A204.1 (cell line): ENCODE results near the gene NEK9.
"Not testable (repeated sequence)": the region's sequence is repeated elsewhere in the genome, so short reads cannot be mapped to it uniquely, and the experiment has no call there.

ENCODE experiments used
- FAIRE-seq: peaks from 2 replicates; lab custom pipeline; 2012; peaks lifted over from hg19 to GRCh38; lab: Jason Lieb, UNC

Gene NEK9

DNA sequence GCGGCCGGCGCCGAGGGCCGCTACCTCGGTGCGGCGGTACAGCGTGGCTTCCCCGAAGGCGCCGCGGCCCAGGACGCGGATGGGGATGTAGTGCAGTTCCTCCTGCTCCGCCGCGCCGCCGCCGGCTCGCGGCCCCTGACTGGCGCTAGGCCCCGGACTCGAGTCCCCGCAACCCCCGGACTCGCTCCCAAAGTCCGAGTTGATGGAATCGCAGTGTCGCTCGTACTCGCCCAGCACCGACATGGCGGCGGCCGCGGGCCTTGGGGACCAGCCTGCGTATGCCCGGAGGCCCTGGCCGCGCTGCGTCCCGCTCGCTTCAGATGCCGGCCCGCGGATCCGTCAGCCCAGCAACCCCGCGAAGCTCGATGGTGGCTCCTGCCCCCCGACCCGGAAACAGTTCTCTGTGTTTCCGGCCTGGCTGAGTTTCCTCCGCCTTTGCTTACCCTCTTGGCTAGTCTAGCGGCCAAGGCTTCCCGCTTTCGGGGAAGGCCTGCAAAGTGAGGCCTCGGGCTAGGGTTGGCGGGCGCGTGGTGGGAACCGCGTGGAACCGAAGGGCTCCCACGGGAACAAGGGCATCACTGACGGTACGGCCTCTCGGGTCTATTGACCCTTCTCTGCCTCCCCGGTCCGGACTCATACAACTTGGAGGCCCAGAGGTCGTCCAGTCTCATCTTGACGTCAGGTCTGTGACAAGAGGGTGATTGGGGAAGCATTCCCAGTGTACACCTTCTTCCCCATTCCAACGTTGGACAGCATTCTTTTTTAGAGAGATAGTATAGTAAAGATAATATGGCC, at the start of gene NEK9:
TSS of gene NEK9 (minus strand) at position 370 of the 795 bp plus-strand sequence. CDS start at position 243, 127 bp downstream.
- no peak for FAIRE-seq

DNA sequence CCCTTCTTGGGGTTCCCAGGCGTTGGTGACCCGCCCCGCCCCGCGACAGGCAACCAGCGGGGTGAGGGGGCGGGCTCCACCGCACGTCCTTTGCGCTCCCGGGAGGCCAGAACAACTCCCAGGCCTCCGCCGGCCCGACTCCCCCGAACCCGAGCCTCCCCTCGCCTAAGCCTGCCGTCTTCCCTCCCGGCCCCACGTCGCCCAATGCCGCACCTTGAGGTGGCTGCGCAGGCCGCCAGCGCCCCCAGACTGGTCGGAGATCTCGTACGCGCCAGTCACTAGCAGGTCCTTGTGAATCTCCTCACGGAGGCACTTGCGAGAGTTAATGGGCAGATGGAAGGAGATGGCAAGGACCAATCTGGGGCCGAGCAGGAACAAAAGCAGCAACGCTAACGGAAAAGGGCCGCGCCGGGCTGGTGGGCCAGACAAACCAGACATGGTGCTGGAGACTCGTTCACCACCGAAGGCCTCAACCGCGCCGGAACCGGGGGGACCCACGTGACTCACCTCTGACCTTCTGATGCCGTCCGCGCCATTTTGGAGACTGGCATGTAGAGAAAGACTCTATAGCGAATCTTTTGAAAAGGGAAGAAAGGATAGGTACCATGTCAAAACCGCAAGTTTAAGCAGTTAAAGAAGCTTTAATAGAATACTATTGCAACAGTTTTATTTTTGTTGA, 49.4 kb upstream of the NEK9 start, which contains the start of gene TMED10:
TSS of gene TMED10 (minus strand) at position 471 of the 679 bp plus-strand sequence. CDS start at position 438, 33 bp downstream.
- FAIRE-seq, result no peak

DNA sequence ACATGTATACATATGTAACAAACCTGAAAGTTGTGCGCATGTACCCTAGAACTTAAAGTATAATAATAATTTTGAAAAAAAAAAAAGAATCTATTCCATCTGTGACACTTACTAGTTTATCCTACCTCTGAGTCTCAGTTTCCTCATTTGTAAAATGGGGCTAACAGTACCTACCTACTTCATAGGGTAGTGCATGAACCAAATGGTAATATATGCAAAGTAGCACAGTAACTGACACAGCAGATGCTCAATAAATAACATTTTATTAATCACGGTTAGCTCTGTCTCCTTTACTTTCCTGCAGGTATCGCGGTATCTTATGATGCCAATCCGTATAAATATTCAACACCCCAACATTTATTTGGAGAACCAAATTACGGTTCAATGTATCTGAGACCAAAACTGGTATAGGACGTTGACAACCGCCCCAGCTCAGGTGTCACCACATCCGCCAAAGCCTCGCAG, 48.9 kb upstream of the NEK9 start:
- FAIRE-seq, result no peak

DNA sequence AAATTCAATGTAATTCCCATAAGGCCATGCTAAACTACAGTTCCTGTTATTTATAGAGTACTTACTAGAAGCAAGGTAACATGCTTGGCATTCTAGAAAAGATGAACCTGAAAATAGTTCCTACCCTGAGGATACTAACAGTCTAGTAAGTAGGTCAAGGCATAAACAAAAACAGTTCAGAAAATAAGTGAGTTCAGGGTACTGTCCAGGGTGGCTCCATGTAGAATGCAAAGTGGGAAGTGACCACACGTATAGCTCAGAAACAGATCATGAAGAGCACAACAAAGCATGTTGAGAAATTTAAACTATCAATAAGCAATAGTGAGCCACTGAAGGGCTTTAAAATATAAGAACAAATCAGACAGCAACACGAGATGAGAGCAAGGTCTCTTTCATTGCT, 47.2 kb upstream of the NEK9 start:
- FAIRE-seq, result no peak

DNA sequence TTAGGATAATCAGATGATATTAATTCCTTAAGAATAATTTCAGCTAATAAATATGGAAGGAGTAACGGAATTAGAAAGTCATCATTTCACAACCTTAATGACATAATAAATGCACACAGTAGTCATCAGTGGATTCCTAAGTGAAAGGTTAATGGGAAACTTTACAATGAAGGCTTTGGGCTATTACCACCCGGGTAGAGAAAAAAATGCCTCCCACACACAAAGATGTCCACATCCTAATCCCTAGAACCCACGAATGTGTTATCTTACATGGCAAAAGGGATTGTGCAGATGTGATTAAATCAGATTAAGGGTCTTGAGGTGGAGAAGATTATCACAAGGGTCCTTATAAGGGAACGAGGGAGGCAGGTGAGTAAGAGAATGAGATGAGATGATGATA, 43.9 kb upstream of the NEK9 start:
- FAIRE-seq, result no peak

DNA sequence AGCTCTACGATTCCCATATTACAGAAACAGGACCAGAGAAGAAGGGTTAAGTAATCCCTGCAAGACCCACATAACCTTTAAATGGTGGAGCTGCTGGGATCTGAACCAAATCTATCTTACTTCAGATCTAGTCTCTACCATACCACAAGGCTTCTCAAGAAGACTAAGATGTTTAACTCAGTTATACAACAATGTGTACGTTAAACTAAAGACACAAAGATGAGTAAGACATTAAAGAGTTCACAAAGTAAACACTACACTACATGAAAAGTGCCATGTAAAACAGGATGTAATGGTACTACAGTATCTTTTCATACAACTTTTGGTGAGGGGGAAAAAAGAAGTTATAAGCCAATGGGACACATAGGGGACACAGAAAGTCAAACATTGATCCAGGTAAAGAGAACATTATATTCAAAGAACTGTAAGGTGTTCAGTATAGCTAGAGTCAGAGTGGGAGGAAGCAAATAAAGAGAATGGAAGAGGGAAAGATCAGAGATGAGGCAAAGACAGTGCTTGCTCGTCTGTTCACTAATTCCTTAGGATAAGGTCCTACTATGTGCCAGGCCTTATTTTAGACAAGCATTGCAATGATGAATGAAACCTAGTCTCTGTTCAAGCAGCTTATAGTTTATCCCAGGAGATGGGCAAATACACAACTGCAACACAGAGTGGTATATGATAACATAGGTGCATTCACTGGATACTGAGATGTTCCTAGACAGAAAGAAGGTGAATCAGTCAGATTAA, 41.9 kb upstream of the NEK9 start:
- FAIRE-seq, result no peak

DNA sequence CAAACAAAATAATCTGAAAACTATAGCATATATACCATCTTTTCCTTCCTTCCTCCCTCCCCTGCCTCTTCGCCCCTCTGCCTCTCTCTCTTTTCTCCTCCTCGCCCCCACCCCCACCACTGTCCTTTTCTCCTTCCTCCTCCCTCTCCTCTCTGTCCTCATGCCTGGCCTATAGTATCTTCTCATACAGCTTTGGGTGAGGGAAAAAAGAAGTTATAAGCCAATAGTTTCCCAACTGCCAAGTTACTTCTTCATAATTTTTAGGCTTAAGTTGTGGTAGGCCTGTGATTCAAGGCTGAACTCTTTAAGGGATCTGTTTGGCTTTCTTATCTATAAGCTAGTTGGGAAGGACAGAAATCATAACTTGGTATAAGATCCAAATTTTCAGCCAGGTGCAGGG, 40.5 kb upstream of the NEK9 start:
- FAIRE-seq, result no peak

DNA sequence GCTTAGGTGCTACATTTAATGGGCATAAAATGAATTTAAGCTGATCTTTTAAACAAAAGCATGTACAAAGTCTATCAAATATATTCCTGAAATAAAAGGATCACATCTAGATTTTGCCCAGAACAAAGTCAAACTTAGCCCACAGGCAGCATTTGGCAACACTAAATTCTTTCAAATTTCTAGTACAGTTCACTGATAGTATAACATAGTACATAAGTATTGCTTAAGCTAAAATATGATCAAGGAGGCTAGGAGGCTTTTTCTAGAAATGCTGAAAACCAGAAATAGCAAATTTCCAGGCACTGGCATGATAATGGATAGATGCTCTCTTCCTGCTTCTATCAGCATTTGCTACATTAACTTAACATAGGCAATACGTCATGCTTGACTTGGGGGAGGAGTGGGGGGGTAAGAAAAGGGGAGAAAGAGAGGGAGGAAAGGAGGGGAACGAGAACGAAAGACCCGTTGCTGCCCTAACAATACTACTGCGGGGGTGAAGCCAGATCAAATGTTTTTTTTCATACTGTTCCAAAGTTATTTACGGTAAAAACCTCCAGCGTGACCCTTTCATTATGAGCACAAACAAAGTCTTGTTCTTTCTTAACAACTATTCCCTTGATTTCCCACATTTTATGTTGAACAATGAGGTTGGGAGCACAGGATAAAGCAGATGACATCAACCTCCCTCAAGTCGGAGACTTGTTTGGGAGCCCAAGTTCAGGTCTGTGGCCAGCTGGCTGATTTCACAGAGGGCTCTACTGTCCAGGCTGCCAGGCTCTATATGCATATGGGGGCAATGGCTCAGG, 38.9 kb upstream of the NEK9 start:
- no peak for FAIRE-seq

DNA sequence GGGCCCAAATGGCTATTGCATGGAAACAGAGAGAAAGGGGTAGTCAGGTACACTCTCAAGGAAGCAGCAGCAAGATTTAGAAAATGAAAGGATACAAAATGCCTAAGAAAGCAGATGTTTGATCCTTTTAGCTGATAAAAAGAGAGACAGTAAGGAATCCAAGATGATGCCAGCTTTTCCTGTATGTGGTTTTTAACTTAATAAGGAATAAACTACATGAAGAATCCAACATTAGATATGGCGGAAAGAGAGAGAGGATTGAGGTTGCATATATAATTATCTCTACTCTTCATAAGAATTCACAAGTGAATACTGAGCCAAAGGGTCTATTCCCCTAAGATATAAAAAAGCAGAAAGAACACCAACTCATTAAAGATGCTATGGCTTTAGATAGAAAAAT, 38.0 kb upstream of the NEK9 start:
- FAIRE-seq, result no peak

DNA sequence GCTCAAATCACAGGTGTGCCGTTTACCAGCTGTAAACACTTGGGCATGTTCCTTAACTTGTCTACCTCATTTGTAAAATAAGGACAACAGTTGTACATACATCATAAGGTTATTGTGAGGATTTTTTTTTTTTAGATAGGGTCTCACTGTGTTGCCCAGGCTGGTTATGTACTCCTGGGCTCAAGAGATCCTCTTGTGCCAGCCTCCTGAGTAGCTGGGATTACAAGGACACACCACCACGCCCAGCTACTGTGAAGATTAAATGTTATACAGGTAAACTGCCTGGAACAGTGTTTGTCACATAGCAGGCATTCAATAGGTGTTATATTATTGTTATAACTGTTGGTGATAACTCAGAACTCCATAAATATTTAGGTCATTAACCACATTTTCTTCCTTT, 36.8 kb upstream of the NEK9 start:
- no peak for FAIRE-seq

DNA sequence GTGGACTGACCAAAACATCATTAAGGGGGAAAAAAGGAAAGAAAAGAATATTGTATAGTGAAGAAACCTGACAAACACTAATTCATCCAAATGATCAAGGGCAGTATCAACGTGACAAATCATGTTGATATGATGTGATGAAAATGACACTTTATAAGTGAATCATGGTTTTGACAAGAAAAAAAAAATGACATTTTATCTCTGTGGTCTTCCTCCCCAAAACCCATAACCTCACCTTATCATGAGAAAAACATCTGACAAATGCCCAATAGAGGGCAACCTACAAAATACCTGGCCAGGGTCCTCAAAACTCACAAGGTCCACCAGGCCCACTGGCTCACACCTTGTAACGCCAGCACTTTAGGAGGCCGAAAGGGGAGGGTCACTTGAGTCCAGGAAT, 35.8 kb upstream of the NEK9 start:
- FAIRE-seq, result no peak

DNA sequence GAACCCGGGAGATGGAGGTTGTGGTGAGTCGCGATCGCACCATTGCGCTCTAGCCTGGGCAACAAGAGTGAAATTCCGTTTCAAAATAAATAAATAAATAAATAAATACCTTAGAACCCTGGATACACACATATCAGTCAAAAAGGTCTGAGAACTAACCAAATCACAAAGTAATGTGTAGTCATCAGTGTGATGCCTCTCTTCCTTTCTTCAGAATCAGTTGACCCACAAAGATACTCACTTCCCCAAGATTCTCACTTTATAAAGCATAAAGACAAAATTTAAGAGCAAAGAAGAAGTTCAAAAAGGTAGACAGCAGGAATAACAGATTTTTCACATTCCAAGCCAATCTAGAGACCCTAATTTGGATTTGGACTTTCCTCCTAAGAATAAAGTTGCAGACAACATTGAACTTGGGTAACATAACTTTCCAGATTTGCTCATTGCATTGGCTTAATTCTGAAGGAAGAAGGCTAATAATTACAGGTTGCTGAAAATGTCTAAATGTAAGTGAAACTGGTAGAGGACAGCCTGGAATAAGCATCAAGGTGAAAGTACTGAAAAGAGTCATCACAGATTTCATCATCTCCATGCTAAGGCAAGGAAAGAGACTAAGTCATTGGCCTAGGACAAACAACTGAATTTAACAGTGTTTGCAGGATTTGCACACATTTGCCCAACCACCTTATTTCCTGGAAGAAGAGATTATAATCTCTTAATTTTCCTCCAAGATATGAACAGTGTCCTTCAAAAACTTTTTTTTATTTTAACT, 32.2 kb upstream of the NEK9 start:
- FAIRE-seq, result no peak

DNA sequence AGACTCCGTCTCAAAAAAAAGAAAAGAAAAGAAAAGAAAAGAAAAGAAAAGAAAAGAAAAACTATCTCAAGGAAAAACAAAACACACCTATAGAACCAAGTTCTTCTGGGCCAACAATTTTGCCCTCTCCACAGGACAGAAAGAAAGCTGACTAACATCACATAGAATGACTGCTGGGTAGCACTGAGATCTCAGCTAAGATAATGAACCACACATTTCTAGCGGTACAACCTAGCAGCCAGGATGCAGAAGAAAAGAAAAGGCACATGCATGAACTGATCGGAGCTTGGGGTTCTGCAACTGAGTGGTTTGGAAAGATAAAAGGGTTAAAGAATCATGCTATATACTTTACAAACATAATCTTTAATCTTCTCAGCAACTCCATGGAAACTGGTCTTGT, 30.1 kb upstream of the NEK9 start:
- FAIRE-seq, result no peak

DNA sequence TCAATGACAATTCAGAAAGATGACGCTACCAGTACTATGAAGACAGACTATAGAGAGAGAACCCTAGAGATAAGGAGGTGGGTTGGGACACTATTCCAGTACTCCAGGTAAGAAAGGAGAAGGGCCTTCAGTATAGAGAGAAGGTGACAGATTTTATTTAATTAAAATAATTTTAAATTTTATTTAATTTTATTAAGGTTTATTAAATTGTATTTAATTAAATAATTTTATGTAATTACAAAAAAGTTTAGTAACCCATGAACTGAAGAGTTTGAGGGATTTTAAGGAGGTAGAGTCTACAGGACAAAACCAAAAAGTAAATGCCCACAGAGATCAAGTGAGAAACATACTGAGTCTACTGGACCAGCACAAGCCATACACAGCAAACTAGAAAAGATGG, 29.3 kb upstream of the NEK9 start:
- FAIRE-seq, result no peak

DNA sequence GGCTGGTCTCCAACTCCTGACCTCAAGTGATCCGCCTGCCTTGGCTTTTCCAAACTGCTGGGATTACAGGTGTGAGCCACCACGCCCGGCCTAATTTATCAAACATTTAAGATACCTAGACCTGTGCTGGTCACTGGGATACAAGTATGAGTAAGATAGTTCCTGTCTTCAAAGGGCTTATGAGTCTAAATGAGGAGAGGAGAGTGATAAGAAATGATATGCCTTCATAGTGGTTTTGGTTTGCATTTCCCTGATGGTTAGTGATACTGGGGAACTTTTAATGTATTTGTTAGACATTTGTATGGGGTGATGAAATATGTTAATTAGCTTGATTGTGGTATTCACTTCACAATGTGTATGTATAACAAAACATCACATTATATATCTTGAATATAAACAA, 28.3 kb upstream of the NEK9 start:
- FAIRE-seq, result no peak

DNA sequence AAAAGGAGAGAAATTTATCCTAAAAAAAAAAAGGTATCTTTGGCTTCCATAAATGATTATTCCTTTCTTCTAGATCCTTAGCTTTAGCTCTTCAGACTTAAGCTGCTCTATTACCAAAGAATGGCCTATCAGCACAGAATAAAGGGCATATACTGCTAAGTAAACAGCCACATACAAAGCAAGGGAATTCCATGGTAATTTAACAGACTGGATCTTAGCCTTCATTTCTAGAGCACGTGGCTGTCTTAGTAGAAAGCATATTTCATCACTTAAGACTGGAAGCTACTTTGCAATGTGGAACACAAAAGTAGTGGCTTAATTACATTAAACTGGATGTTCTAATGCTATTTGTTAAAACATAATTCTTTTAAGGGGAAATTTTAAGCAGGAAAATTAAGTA, 26.4 kb upstream of the NEK9 start:
- no peak for FAIRE-seq

DNA sequence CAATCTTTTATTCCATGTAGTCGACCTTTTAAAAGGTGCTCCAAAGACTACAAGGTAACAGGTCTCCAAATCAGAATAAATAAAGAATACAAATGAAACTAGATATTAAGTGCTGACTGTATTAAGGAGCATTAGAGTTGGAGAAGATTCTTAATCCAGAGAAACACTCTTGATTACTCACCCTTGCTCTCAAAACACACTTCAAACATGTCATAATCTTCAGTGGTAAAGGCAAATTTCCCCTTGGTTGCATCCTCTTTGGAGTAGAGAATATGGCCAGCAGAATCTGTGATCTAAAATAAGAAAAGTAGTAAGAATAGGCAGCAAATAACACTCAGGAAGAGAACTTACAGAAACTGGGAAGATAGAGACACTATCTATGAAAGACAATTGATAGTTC, 25.0 kb upstream of the NEK9 start:
- no peak for FAIRE-seq

DNA sequence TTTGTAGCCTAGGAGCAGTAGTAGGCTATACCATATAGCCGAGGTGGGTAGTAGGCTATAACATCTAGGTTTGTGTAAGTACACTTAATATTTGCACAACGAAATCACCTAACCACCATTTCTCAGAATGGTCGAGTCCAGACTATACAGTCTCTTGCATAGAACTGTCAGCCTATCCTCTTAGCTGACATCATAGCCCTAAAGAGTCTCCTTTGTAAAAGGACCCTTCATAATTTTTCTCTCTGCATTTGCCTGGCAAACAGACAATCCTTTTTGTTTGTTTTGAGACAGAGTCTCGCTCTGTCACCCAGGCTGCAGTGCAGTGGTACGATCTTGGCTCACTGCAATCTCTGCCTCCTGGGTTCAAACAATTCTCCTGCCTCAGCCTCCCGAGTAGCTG, 23.8 kb upstream of the NEK9 start:
- not testable (repeated sequence) for FAIRE-seq

DNA sequence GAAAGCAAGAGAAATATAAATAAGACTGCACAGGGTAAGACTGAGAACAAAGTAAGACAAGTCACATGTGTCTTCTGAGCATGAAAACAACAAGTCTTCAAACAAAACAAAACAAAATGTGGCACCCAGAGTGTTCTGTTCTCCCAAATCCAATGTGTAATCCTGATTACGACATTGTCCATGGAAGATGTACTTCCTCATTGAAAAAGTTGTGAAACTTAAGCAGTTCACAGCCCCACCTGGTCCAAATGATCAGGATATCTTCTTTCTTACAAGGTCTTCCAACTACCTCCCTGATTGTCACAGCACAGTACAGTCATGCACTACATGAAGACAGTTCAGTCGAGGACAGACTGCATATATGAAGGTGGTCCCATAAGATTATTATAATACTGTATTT, 23.3 kb upstream of the NEK9 start:
- no peak for FAIRE-seq

DNA sequence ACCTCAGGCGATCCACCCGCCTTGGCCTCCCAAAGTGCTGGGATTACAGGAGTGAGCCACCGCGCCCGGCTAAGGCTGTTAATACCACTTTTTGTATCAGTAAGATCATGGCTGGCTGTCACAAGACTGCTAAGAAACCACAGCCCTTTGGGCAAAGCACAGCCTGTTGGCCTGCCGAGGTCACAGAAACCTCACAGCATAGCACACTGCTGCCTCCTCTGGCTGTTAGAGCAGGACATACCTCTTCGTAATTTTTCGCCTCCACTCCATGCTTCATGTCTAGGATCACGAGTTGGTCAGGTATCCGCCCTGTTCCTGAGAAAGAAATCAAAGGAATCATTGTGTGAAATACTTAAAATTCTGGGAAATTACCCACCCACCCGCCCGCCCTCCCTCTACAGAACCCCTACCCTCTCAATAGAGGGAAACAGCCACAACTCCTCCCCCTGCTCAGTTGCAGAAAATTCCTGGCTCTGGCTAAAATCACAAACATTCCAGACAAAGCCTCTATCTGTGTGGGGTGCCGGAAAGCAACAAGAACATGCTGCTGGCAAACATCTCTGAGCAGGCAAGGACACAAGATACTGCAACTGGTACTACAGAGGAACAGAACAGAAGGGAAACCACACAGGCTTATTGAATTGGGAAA, 20.7 kb upstream of the NEK9 start:
- FAIRE-seq, result no peak

DNA sequence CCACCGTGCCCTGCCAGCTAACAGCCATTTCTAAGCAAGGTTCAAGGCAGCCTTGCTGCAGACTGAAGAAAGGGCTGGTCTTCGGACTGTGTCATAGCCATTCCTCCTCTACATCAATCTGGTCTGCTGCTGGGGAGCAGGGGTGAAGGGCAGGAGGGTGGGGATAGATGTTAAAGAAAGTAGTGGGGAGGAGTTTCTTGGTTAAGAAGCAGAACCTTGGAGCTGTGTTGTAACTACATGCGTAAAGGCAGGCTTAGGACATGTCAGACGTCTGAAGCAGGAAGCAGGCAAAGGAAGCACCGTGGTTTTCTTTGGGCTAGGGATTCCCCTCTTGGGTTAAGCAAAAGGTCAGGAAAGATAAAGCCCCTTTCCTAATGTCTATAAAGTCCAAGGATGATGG, 18.1 kb upstream of the NEK9 start:
- FAIRE-seq, result no peak
